Spinal cord (tissue), 10 donors: ENCODE measurements around the gene MYNN. TPM values are rescaled to one million over a fixed set of nuclear protein-coding genes. Genes with fewer than 3 reads are reported as not detected.
A peak's percentile ranks its signal among the peaks of the same experiment; 100 is the strongest.
"Not testable (repeated sequence)": the region's sequence is repeated elsewhere in the genome, so short reads cannot be mapped to it uniquely, and the experiment has no call there.

Experiments used
- DNase-seq, 6 donors: peaks; one replicate each; pipeline versions ENCODE4 v3.0.0 to v3.0.0-alpha.2; 2013 to 2015; ENCODE audit warnings: low spot score in 6 of 6, low read depth in 4 of 6
- H3K27ac ChIP-seq: one replicate; pipeline ENCODE4 v1.5.1; 2013; ENCODE audit warnings: low read depth, low read length, control low read depth
- H3K27me3 ChIP-seq: one replicate; pipeline ENCODE4 v1.6.1; 2013; ENCODE audit warnings: low read length; ENCODE audit not compliant: control insufficient read depth, insufficient read depth
- H3K36me3 ChIP-seq: one replicate; pipeline ENCODE4 v1.6.1; 2013; ENCODE audit warnings: low read length; ENCODE audit not compliant: control insufficient read depth, insufficient read depth
- H3K4me1 ChIP-seq: one replicate; pipeline ENCODE4 v1.6.1; 2013; ENCODE audit warnings: low read length; ENCODE audit not compliant: control insufficient read depth, insufficient read depth
- H3K4me3 ChIP-seq: one replicate; pipeline ENCODE4 v1.5.1; 2013; ENCODE audit warnings: low read depth, low read length, control low read depth
- H3K9me3 ChIP-seq: one replicate; pipeline ENCODE4 v1.6.1; 2013; ENCODE audit warnings: low read length; ENCODE audit not compliant: control insufficient read depth, insufficient read depth
- WGBS: methylation state at CpG from one replicate; pipeline ENCODE4 v1.1.5; 2013; ENCODE audit warnings: missing lambda C conversion rate; ENCODE audit not compliant: insufficient coverage; 5-methylcytosine and 5-hydroxymethylcytosine counted together
- long read RNA-seq, 4 donors: transcript quantifications; one replicate each; lab custom pipeline, GENCODE V29; 2026
- polyA plus RNA-seq, 2 donors: library from polyadenylated mRNA; unstranded; fragments of 120-200 nt; gene quantifications; one replicate each; pipeline ENCODE4 v1.2.1, GENCODE V29; 2013; ENCODE audit not compliant: insufficient read length in 2 of 2
- total RNA-seq, 2 donors: library from RNA; depleted of rRNA in 1 of 2; stranded (reverse); fragments of 120-200 nt in 1 of 2; fragments of >200 nt in 1 of 2; gene quantifications; one replicate each; pipeline versions ENCODE4 v1.2.3 to v1.2.4, GENCODE V29; 2013 to 2014
- donor health status: healthy.

The MYNN gene
- total RNA-seq (10 to 100 TPM; 26.1 to 36.8 TPM), polyA plus RNA-seq (10 to 100 TPM; 18.7 to 21.9 TPM)
- long read RNA-seq, donor 1, full-length matches to known transcripts, result 6 of 12 reads
- long read RNA-seq, donor 1, partial matches to known transcripts, result 6 of 12 reads
- long read RNA-seq, donor 1, other reads (novel, unspliced or antisense), result 0 of 12 reads
- long read RNA-seq, donor 2, full-length matches to known transcripts, result 1 of 1 reads
- long read RNA-seq, donor 2, partial matches to known transcripts, result 0 of 1 reads
- long read RNA-seq, donor 2, other reads (novel, unspliced or antisense), result 0 of 1 reads
- long read RNA-seq, donor 3, full-length matches to known transcripts, result 1 of 1 reads
- long read RNA-seq, donor 3, partial matches to known transcripts, result 0 of 1 reads
- long read RNA-seq, donor 3, other reads (novel, unspliced or antisense), result 0 of 1 reads
- long read RNA-seq, donor 4, full-length matches to known transcripts, result 3 of 9 reads
- long read RNA-seq, donor 4, partial matches to known transcripts, result 6 of 9 reads
- long read RNA-seq, donor 4, other reads (novel, unspliced or antisense), result 0 of 9 reads

DNA sequence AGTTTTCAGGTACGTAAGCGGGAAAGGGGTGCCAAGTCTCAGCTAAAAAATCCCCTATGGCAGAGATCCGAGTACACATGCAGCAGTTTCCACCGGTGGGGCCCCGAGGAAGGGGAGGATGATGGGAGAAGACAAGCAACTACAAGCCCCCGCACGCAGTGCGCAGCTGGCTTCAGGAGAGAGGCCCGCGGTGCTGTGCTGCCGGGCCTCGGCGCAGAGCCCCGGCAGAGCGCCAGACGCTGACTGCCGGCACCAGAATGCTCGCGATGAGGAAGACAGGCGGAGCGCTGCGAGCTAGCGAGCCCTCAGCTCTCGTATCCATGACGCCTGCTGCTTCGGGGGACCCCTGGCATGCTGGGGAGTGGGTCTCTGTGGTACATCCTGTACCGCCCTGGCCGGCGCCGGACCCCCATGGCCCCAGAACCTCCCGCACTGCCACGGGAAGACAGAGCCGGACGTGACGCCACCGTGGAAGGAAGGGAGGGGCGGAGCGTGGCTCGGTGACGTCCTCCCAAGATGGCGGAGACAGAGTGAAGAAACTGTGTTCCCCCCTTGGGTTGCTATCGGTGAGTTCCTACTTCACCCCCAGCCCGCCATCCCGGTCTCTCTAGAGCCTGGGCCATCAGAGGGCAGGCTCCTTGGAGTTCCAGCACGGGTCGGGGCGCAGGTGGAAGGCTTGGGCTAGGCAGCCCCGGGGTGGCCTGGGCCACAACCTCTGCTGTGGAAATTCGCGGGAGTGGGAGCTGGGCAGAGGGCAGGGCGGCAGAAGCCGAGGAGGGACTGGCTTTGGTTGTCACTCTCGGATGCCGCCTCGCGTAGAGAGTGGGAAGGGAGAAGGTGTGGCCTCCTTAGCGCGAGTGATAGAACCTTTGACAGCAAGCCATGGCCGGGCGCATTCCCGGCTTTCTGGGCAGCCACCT is at the start of gene MYNN:
Gene MYNN (plus strand): TSS at position 500 of the 920 bp plus-strand sequence. CDS start 900 bp downstream, outside the sequence.
- no peaks in the 10 kb centered on the region for H3K27me3 ChIP-seq
- peak within 1 kb of the TSS; percentile 98 for H3K27ac ChIP-seq
- WGBS, result under 1% methylated on average over 55 of the region's 61 CpGs
- DNase-seq, result peak; percentile 87 to 98 (median 90)
- H3K4me1 ChIP-seq, result peaks cover 3% of the 10 kb centered on the region
- no peaks in the 10 kb centered on the region for H3K9me3 ChIP-seq
- peak within 1 kb of the TSS; percentile 100 for H3K4me3 ChIP-seq
- H3K36me3 ChIP-seq, result peaks cover 10% of the 10 kb centered on the region

DNA sequence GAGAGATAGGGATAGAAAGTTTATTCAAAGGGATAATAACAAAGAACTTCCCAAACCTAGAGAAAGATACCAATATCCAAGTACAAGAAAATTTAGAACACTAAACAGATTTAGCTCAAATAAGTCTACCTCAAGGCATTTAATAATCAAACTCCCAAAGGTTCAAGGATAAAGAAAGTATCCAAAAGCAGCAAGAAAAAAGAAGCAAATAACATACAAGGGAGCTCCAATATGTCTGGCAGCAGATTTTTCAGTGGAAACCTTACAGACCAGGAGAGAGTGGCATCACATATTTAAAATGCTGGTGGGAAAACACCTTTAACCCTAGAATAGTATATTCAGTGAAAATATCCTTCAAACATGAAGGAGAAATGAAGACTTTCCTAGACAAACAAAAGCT is 41.3 kb upstream of the MYNN start:
- H3K36me3 ChIP-seq, DNase-seq, H3K4me3 ChIP-seq, H3K27ac ChIP-seq, H3K9me3 ChIP-seq, H3K4me1 ChIP-seq, H3K27me3 ChIP-seq: not testable (repeated sequence)

GRCh38 chr3:169739067-169739466 is 34.1 kb upstream of the MYNN start:
- Histone ChIP-seq H3K27ac (no peak overlapping the region), H3K4me1 (no peaks in the 10 kb centered on the region), H3K36me3 (no peaks in the 10 kb centered on the region), H3K27me3 (no peaks in the 10 kb centered on the region), H3K4me3 (no peak overlapping the region), H3K9me3 (no peaks in the 10 kb centered on the region)
- WGBS, result no CpG with 5 or more reads among the region's 2 CpGs
- no peak for DNase-seq

DNA sequence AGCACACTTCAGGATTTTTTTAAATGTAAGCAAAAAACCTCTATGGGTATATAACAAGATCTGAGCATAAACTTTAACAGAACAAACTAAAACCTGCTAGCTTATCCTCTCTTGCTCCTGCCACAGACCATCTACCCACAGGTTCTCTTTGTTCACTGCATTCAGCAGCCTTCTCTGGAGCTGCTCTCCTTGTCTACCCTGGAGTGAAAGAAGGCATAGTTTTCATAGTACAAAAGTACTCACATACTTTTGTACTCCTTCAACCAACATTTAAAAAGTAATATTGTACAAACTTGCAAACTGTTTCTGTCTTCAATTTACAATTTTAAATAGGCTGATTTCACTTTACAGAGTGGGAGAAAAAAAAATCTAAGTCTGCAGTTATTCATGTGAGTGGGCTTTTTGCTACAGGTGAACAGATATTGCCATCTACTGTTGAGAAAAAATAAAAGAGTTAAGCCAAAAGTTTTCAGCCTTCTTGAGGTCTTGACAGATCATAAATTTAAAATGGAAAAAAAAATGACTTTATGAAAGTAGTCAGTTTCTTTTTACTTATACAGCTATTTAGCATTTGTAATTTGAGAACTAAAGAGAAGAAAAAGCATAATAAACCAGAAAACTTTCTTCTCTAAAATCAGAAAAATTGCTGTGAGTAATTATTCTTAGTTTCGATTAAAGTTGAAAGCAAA is 28.7 kb upstream of the MYNN start:
- H3K36me3 ChIP-seq, result no peaks in the 10 kb centered on the region
- peak in 2 of 6 donors; percentile 55 to 72 for DNase-seq
- no peaks in the 10 kb centered on the region for H3K4me1 ChIP-seq
- H3K27me3 ChIP-seq, result no peaks in the 10 kb centered on the region
- WGBS, result no CpG with 5 or more reads among the region's 1 CpG
- no peak overlapping the region for H3K4me3 ChIP-seq
- no peak overlapping the region for H3K27ac ChIP-seq
- H3K9me3 ChIP-seq, result no peaks in the 10 kb centered on the region

DNA sequence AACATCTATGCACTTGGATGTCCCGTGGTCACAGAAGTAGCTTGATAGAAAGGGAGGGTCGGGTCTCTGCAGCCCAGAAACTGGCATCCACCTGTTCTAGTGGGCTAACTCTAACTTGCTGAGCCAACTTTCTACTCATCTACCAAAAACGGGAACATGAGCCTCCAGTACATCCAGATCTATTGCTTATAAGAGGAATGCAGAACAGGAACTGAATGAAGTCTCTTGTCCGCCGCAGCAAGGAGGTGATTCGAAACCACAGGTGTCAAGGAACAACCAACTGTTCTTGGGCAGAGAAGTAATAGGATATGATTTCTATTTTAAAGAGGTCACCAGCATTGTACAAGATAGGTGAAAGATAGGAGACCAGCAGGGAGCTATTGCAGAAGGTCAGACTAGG is 26.3 kb upstream of the MYNN start:
- Histone ChIP-seq H3K9me3 (no peaks in the 10 kb centered on the region), H3K36me3 (no peaks in the 10 kb centered on the region), H3K4me3 (no peak overlapping the region), H3K27ac (no peak overlapping the region), H3K27me3 (no peaks in the 10 kb centered on the region), H3K4me1 (no peaks in the 10 kb centered on the region)
- 100% methylated on average over 3 of the region's 6 CpGs for WGBS
- DNase-seq, result no peak

GRCh38 chr3:169748670-169749069 is 24.5 kb upstream of the MYNN start:
- 75% methylated on average over 2 of the region's 3 CpGs for whole genome bisulfite sequencing
- DNase-seq, result no peak
- Histone ChIP-seq H3K4me1 (no peaks in the 10 kb centered on the region), H3K9me3 (no peaks in the 10 kb centered on the region), H3K4me3 (no peak overlapping the region), H3K27me3 (no peaks in the 10 kb centered on the region), H3K36me3 (no peaks in the 10 kb centered on the region), H3K27ac (no peak overlapping the region)

DNA sequence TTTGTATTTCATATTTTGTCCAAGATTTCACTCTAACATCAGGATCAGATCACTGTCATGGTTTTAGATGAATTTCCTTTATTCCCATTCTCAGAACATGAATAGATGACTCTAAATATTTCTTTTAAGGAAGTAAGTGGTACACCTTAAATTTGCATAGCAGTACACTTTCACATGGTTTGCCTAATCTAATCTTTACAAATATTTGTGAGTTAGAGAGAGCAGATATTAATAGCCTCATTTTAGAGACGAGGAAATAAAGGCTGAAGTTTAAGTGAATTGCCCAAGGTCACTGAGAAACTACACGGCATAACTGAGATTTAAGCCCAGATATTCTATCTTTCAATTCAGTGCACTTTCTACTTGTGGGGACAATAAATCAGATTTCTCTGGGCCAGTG is 22.5 kb upstream of the MYNN start:
- H3K27ac ChIP-seq, result no peak overlapping the region
- H3K36me3 ChIP-seq, result no peaks in the 10 kb centered on the region
- no peaks in the 10 kb centered on the region for H3K4me1 ChIP-seq
- no peak for DNase-seq
- no peak overlapping the region for H3K4me3 ChIP-seq
- H3K9me3 ChIP-seq, result no peaks in the 10 kb centered on the region
- no peaks in the 10 kb centered on the region for H3K27me3 ChIP-seq
- 87% methylated on average over 2 of the region's 2 CpGs for WGBS

GRCh38 chr3:169751875-169752274 is 21.3 kb upstream of the MYNN start:
- Histone ChIP-seq H3K4me1 (no peaks in the 10 kb centered on the region), H3K9me3 (no peaks in the 10 kb centered on the region), H3K36me3 (no peaks in the 10 kb centered on the region), H3K27me3 (no peaks in the 10 kb centered on the region), H3K4me3 (no peak overlapping the region), H3K27ac (no peak overlapping the region)
- WGBS, result 100% methylated on average over 1 of the region's 2 CpGs
- no peak for DNase-seq

DNA sequence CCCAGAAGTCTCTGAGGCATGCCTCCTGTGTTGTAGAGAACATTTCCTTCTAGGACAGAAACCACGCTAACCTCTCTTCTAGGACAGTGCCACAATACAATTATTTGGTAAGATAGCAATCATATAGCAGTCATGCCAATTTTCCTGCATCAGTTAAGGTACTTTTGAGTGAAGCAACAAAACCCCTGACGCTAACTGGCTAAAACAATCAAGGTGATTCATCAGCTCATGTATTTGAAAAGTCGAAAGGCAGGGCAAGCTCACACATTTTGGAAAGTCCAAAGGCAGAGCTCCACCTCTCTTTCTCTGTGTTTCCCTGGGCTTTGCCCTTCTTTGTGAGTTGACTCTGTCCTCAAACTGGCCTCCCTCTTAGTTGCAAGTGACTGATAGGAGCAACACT is 18.5 kb upstream of the MYNN start:
- no peak for DNase-seq
- no peak overlapping the region for H3K27ac ChIP-seq
- H3K9me3 ChIP-seq, result no peaks in the 10 kb centered on the region
- WGBS, result 100% methylated on average over 3 of the region's 3 CpGs
- no peaks in the 10 kb centered on the region for H3K4me1 ChIP-seq
- H3K27me3 ChIP-seq, result no peaks in the 10 kb centered on the region
- no peaks in the 10 kb centered on the region for H3K36me3 ChIP-seq
- no peak overlapping the region for H3K4me3 ChIP-seq
